Measurements from ENCODE around the gene AQP6.

The AQP6 gene

DNA sequence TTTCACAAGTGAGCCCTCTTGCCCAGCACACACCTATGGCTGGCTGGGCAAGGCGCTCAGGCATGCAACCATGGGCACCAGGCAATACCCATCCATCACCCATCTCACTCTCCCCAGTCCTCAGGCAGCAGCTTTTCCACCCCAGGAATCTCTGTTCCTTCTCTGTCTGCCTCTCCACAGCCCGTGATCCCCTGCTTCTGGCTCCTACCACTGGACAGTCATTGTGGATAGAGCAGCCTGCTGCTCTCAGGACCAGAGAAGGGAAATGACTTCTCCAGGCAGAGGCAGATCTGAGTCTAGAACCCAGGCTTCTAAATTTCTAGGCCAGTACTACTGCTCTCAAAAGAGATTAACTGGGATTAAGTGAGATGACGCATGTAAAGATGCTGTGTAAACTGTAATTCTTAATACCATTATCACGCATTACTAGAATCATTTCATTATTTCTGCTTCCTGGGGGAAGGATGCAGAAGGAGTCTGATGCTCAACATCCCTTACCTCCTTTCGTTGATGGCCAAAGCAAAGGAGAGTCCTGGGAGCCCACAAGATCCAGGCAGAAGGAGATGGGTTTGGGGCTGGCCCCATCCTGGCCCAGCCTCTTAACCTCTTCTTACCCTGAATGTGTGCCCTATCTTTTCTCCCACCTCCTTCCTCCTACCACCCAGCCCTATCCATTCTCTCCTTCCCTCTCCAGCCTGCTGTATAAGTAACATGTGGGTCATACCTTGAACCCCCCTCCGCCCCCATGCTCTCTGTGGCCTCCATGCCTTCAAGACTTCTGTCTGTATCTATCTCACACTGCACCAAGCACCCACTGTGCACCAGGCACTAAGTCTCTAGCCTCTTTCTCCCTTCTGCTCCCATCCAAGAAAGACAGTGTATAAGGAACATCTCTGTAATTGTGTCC is 15.8 kb upstream of the AQP6 start:
- TF ChIP-seq GATA3 (IDR thresholded peaks at IDR 0.05; ENCODE audit: low read depth, low read length): no peak
- TF ChIP-seq GATA2 (IDR thresholded peaks at IDR 0.05; ENCODE audit: low read depth, low read length): no peak

DNA sequence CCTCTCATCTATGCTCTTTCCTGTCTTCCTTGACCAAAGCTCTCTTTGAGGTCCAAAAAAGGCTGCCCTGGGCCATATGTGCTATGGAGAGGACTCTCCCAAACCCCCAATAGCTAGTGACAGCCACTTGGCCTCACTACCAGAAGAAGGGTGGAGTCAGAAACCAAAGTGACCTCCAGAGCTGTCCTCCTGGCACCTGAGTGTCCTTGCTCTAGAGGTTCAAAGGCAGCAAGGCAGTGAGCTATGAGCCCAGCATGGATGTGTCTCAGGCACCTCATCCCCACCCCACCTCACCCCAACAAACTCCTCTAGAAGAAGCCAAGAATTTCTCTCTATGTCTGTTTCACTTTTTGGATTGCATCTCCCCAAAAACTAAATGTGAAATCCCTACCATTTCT is 15.2 kb upstream of the AQP6 start:
- TF ChIP-seq GATA2 (IDR thresholded peaks at IDR 0.05; ENCODE audit: low read depth, low read length) (no peak), GATA3 (IDR thresholded peaks at IDR 0.05; ENCODE audit: low read depth, low read length) (no peak)

DNA sequence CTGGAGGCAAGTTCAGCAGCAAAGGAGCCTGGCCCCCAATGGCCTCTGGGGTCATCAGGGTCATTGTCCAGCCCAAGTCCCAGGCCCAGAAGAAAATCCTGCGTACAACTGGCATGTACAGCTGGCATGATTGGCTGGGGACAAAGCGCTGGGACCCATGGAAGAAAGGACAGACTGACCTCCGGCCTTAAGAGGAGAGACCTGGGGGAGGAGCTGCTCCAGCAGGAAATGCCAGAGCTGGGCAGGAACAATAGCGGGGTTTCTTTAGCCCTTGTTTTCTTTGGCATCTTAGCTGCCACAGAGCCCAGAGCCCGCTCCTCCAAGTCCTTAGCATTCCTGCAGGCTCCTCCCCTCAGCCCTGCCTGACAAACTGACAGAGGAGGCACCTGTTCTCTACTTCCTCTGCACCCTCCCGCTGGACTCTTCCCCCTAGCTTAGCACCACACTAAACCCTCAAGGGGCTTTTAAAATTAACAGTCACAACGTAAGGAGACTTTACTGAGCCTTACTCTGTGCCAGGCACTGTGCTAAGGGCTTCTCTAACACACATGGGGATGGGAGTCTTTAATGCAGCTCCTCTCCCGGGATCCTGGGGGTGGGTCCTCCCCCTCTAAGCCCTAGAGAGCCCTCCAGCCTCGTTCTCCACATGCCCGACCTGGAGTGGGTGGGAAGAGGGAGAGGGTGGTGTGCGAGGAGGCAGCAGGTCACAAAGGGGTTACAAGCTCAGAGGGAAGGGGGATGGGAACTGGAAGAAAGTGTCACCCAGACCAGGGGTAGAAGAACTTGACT is 12.9 kb upstream of the AQP6 start:
- TF ChIP-seq GATA3 (IDR thresholded peaks at IDR 0.05; ENCODE audit: low read depth, low read length) (no peak), GATA2 (IDR thresholded peaks at IDR 0.05; ENCODE audit: low read depth, low read length) (no peak)

DNA sequence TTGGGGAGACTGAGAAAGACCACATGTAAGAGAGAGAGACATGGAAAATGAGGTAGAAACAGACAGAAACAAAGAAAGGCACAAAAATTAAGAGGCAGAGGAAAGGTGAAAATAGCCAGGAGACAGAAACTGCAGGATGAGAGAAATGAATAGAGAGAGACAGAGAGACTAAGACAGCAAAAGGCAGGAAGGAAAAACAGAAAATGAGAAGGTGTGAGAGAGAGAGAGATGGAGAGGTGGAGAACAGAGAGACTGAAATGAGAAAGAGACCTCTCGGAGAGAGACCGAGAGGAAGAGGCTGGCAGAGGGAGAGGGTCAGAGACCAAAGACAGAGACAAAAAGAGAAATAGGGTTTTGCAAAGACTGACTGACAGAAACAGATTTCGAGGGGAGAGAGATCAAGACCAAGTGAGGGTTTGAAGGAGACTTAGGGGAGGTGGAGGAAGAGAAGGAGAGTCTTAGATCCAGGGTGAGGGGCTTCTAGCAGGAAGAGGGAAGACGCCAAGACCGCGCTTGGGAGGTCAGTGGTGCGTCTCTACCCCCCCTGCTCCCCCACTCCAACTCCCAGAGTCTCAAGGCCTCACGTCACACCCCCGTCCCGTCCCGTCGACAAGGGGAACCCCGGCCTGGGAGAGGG is 12.2 kb upstream of the AQP6 start:
- TF ChIP-seq GATA3 (IDR thresholded peaks at IDR 0.05; ENCODE audit: low read depth, low read length) (no peak), GATA2 (IDR thresholded peaks at IDR 0.05; ENCODE audit: low read depth, low read length) (no peak)

DNA sequence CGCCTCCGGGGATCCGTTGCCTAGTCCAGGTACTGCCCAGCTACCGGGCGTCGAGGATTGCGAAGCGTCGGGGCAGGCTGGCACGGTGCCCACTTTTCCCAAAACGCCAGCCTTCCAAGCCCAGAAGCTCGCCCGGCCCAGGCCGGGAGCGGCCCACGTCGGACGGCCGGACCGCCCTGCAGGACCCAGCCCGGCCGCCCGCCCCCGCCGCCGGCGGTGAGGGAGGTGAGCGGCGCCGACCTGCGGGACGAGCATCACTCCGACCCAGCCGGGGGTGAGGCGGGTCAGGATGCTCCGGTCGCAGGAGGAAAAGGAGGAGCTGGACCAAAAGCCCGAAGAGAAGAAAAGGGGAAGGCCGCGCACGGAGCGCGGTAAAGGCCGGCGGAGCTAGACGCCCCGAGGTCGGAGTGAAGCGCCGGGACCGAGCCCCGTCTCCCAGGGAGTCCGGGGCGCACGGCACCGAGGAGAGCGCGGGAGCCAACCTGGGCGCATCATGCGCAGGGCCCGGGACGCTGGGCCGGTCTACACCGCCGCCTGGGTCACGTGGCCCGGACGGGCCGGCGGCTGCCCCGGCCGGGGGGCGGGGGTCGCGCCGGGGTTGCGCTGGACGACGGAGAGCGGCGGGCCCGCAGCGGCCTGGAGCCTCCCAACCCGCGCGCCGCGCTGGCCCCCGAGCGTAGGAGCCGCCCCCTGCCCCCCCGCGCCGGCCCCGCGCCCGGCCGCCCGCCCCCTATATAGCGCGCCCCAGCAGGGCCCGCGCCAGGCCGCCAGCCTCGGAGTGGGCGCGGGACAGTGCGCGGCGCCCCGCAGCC is 11.4 kb upstream of the AQP6 start, which contains the start of gene AQP5:
AQP5 (plus strand) TSS at position 762 of the 812 bp plus-strand sequence. CDS start 146 bp downstream, outside the sequence.
- TF ChIP-seq GATA2 (IDR thresholded peaks at IDR 0.05; ENCODE audit: low read depth, low read length): no peak

DNA sequence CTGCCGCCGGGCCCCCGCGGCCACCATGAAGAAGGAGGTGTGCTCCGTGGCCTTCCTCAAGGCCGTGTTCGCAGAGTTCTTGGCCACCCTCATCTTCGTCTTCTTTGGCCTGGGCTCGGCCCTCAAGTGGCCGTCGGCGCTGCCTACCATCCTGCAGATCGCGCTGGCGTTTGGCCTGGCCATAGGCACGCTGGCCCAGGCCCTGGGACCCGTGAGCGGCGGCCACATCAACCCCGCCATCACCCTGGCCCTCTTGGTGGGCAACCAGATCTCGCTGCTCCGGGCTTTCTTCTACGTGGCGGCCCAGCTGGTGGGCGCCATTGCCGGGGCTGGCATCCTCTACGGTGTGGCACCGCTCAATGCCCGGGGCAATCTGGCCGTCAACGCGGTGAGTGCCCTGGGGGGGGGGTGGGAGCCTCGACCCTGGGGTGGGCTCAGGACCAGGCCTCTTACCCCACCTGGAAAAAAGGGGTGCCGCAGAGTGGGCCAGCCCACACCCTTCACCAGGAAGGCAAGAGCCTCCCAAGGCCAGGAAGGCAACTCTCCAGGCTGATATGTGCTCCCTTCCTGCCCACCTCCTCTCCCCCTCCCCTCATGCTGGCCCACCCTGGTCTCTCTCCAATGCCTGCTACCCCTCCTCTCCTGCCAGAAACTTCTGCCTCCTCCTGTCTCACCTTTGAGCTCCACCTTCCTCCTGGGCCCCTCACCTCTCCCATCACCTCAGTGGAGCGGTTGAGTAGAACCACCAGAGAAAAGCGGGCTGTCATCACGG is 10.6 kb upstream of the AQP6 start:
- no peak for TF ChIP-seq GATA2 (IDR thresholded peaks at IDR 0.05; ENCODE audit: low read depth, low read length)
- no peak for TF ChIP-seq GATA3 (IDR thresholded peaks at IDR 0.05; ENCODE audit: low read depth, low read length)

DNA sequence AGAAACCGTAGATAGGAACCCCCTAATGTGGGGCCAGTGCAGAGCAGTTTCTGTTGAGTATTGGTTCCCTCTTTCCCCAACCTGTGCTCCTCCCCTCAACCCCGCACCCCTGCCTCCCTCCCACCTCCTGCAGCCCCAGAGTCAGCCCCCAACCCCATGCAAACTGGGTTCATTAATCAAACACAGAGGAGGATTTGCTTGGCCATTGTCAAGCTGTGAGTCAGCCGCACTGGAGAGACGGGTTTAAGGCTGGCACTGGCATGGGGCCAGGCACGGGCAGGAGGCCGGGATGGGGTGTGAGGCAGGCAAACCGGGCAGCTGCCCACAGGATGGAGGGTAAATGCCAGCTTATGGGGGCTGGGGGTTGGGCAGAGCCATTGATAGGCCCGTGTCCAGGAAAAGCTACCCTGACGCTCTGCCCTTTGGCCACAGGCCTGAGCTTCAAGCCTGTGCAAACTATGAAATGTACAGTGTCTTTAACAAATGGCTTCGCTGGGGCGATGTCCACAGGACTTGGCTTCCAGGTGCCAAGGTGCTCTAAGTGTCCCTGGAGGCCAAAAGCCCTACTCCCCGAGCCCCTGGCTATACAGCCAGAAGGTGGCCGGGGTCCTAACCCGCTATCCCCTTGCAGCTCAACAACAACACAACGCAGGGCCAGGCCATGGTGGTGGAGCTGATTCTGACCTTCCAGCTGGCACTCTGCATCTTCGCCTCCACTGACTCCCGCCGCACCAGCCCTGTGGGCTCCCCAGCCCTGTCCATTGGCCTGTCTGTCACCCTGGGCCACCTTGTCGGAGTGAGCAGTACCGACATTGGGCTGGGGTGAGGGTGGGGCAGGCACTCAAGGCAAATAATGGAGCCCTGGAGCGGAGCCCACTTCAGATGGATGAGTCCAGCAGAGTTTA is 9.6 kb upstream of the AQP6 start:
- TF ChIP-seq GATA3 (IDR thresholded peaks at IDR 0.05; ENCODE audit: low read depth, low read length): no peak
- TF ChIP-seq GATA2 (IDR thresholded peaks at IDR 0.05; ENCODE audit: low read depth, low read length): no peak

DNA sequence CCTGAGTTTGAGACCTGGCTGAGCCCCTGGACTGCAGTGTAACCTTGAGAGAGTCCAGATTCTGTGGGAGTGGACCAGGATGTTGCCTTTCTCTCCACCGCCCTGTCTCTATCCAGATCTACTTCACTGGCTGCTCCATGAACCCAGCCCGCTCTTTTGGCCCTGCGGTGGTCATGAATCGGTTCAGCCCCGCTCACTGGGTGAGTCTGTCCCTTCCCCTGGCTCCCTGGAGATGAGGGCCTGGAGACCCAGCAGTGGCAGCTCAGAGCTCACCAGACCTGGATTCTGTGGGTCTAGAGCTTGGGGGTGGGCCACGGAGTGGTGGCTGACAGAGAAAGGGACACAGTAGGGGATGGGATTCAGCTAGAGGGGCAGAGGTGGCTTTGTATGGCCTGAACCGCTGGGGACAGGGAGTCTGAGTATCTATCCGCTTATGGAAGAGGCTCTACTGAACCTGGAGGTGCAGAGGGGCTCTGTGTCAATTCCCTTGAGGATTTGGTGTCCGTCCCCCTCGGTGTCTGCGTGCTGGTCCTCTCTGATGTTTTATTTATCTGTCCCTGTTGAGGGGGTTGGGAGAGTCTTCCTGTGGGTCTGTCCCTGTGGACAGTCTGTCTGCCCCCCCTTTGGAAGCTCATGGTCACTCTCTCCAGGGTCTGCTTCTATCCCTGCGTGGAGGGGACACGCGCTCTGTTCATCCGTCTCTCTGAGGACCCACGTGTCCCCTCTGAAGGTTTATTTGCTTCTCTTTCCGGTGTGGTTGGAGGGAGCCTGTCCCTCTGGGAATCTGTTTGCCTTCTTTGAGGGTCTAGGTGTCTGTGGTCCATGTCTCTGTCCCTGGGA is 8.6 kb upstream of the AQP6 start:
- TF ChIP-seq GATA3 (IDR thresholded peaks at IDR 0.05; ENCODE audit: low read depth, low read length) (no peak), GATA2 (IDR thresholded peaks at IDR 0.05; ENCODE audit: low read depth, low read length) (no peak)

DNA sequence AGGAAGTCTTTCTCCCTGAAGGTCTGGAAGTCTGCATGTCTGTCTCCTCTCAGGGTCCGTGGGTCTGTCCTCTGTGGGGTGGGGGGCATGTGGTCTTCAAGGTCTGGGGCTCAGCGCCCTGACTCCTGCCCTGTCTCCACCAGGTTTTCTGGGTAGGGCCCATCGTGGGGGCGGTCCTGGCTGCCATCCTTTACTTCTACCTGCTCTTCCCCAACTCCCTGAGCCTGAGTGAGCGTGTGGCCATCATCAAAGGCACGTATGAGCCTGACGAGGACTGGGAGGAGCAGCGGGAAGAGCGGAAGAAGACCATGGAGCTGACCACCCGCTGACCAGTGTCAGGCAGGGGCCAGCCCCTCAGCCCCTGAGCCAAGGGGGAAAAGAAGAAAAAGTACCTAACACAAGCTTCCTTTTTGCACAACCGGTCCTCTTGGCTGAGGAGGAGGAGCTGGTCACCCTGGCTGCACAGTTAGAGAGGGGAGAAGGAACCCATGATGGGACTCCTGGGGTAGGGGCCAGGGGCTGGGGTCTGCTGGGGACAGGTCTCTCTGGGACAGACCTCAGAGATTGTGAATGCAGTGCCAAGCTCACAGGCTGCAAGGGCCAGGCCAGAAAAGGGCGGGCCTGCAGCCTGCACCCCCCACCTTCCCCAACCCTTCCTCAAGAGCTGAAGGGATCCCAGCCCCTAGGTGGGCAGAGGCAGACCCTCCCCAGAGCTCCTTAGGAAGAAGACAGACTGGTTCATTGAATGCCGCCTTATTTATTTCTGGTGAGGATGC is 7.7 kb upstream of the AQP6 start:
- TF ChIP-seq GATA3 (IDR thresholded peaks at IDR 0.05; ENCODE audit: low read depth, low read length) (no peak), GATA2 (IDR thresholded peaks at IDR 0.05; ENCODE audit: low read depth, low read length) (no peak)

DNA sequence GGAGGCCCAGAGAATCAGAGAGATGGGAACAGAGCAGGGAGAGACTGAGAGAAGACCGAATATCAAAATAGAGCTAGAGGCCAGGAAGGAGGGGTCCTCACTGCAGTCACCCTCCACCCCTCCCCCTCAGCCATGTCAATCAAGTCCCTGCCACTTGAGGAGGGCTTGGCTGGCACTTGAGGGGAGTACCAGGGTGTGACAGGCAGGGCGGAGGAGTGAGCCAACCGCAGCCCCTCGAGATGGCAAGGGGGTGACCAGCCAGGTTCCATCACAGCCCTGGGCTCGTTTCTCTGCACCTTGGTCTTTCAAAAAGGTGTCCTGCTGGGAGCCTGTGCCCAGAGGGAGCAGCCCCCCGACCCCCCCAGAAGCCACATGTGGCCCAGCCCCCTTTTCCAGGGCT is 6.9 kb upstream of the AQP6 start:
- TF ChIP-seq GATA3 (IDR thresholded peaks at IDR 0.05; ENCODE audit: low read depth, low read length) (no peak), GATA2 (IDR thresholded peaks at IDR 0.05; ENCODE audit: low read depth, low read length) (no peak)

All from SH-SY5Y (cell line).